SK-N-SH treated with all-trans-retinoic acid at 6 μM for 48 hours (cell line): ENCODE data around the gene SFXN1.

Source experiments
- CSRNP3 ChIP-seq: fragments of 250-450 bp; sonication (Bioruptor Pico); IDR thresholded peaks from 2 replicates; pipeline ENCODE4 v1.5.1; 2021; ENCODE audit warnings: mild to moderate bottlenecking, moderate library complexity
- RARB ChIP-seq: fragments of 250-450 bp; sonication (Bioruptor Pico); IDR thresholded peaks from 2 replicates; pipeline ENCODE4 v1.8.0; 2021; ENCODE audit warnings: mild to moderate bottlenecking, moderate library complexity

GRCh38 chr5:175554296-175554695, 75.9 kb downstream of the SFXN1 start:
- TF ChIP-seq RARB (CRISPR knock-in tag), result no peak
- no peak for TF ChIP-seq CSRNP3 (CRISPR knock-in tag)
